Measurements from ENCODE around the gene SUGP1. TPM values are rescaled to one million over a fixed set of nuclear protein-coding genes. Genes with fewer than 3 reads are reported as not detected.

The SUGP1 gene
- total RNA-seq, 1 experiment from 2014 or later: 30.8 TPM

Other genes with a start within 250 kb of the SUGP1 start
- gene TMEM161A, start 182.0 kb downstream of the SUGP1 start, total RNA-seq (2014; rRNA removed; shearing (Covaris generic); ENCODE audit: low replicate concordance): 32.3 and 34.1 TPM in 2 replicates
- gene MEF2B, start 150.2 kb downstream of the SUGP1 start, total RNA-seq (2014; rRNA removed; shearing (Covaris generic); ENCODE audit: low replicate concordance): 2.6 TPM in 1 of 2 replicates, not detected in the other
- gene BORCS8, start 128.4 kb downstream of the SUGP1 start, total RNA-seq (2014; rRNA removed; shearing (Covaris generic); ENCODE audit: low replicate concordance): 32.9 and 47.2 TPM in 2 replicates
- 81.8 and 96.2 TPM in 2 replicates for gene RFXANK, start 128.3 kb downstream of the SUGP1 start, total RNA-seq (2014; rRNA removed; shearing (Covaris generic); ENCODE audit: low replicate concordance)
- gene NR2C2AP, start 117.1 kb downstream of the SUGP1 start, total RNA-seq (2014; rRNA removed; shearing (Covaris generic); ENCODE audit: low replicate concordance): 59.3 and 78.3 TPM in 2 replicates
- gene NCAN, start 108.6 kb downstream of the SUGP1 start, total RNA-seq (2014; rRNA removed; shearing (Covaris generic); ENCODE audit: low replicate concordance): not detected in 2 replicates
- not detected in 2 replicates for gene TM6SF2, start 47.2 kb downstream of the SUGP1 start, total RNA-seq (2014; rRNA removed; shearing (Covaris generic); ENCODE audit: low replicate concordance)
- 13.0 and 36.3 TPM in 2 replicates for gene MAU2, start 320 bp upstream of the SUGP1 start, total RNA-seq (2014; rRNA removed; shearing (Covaris generic); ENCODE audit: low replicate concordance)
- 29.2 and 35.1 TPM in 2 replicates for gene GATAD2A, start 85.2 kb upstream of the SUGP1 start, total RNA-seq (2014; rRNA removed; shearing (Covaris generic); ENCODE audit: low replicate concordance)
- 4.1 and 7.7 TPM in 2 replicates for gene TSSK6, start 195.0 kb upstream of the SUGP1 start, total RNA-seq (2014; rRNA removed; shearing (Covaris generic); ENCODE audit: low replicate concordance)
- gene NDUFA13, start 195.7 kb upstream of the SUGP1 start, total RNA-seq (2014; rRNA removed; shearing (Covaris generic); ENCODE audit: low replicate concordance): 303 and 326 TPM in 2 replicates
- gene YJEFN3, start 208.4 kb upstream of the SUGP1 start, total RNA-seq (2014; rRNA removed; shearing (Covaris generic); ENCODE audit: low replicate concordance): 0.61 and 2.5 TPM in 2 replicates
- gene CILP2, start 217.8 kb upstream of the SUGP1 start, total RNA-seq (2014; rRNA removed; shearing (Covaris generic); ENCODE audit: low replicate concordance): 0.20 TPM in 1 of 2 replicates, not detected in the other